Chondrocyte (in vitro differentiated cells): ENCODE data around the gene XXYLT1. TPM values are rescaled to one million over a fixed set of nuclear protein-coding genes. Genes with fewer than 3 reads are reported as not detected.

Source experiments
- DNase-seq: peaks from one replicate; pipeline ENCODE4 v3.0.0; 2021; ENCODE audit warnings: mixed read lengths, low spot score
- H3K27ac Mint-ChIP-seq: one replicate; pipeline ENCODE4 v1.8.0; 2021; ENCODE audit warnings: mild to moderate bottlenecking, moderate library complexity, mixed read lengths; ENCODE audit not compliant: unreplicated experiment
- H3K27me3 Mint-ChIP-seq: 2 replicates; pipeline ENCODE4 v1.8.0; 2021; ENCODE audit warnings: low read depth, mixed read lengths
- H3K36me3 Mint-ChIP-seq: 2 replicates; pipeline ENCODE4 v1.8.0; 2021; ENCODE audit warnings: low read depth, mixed read lengths
- H3K4me1 Mint-ChIP-seq: 2 replicates; pipeline ENCODE4 v1.8.0; 2021; ENCODE audit warnings: low read depth, mild to moderate bottlenecking, mixed read lengths
- H3K4me3 Mint-ChIP-seq: one replicate; pipeline ENCODE4 v1.8.0; 2021; ENCODE audit warnings: mild to moderate bottlenecking, moderate library complexity, mixed read lengths; ENCODE audit not compliant: unreplicated experiment
- H3K9me3 Mint-ChIP-seq: 2 replicates; pipeline ENCODE4 v1.8.0; 2021; ENCODE audit warnings: low read depth, mixed read lengths
- CTCF ChIP-seq: fragments of 200-600 bp; sonication (generic); IDR thresholded peaks from 2 replicates; pipeline ENCODE4 v1.5.0; 2021; ENCODE audit warnings: antibody characterized with exemption, mild to moderate bottlenecking, moderate library complexity
- total RNA-seq: library from RNA; stranded (reverse); gene quantifications from 3 replicates; pipeline ENCODE4 v1.2.1, GENCODE V29; 2021

The XXYLT1 gene
- total RNA-seq, 1 donor from 2014 or later = 32.7 TPM

- Mint-ChIP-seq H3K27ac (no peak overlapping the region), H3K9me3 (peaks cover 6% of the 10 kb centered on the region), H3K36me3 (no peaks in the 10 kb centered on the region), H3K4me1 (peaks cover 23% of the 10 kb centered on the region), H3K27me3 (no peaks in the 10 kb centered on the region), H3K4me3 (no peak overlapping the region)
- no peak for TF ChIP-seq CTCF
- no peak for DNase-seq
These were observed 238.0 kb downstream of the XXYLT1 start for GRCh38 chr3:195032955-195033354.

- Mint-ChIP-seq H3K27me3 (no peaks in the 10 kb centered on the region), H3K36me3 (no peaks in the 10 kb centered on the region), H3K4me1 (peaks cover 23% of the 10 kb centered on the region), H3K9me3 (no peaks in the 10 kb centered on the region), H3K4me3 (no peak overlapping the region), H3K27ac (no peak overlapping the region)
- no peak for TF ChIP-seq CTCF
- no peak for DNase-seq
These were observed 238.7 kb downstream of the XXYLT1 start for GRCh38 chr3:195032106-195032759.

GRCh38 chr3:195031574-195032003, 239.4 kb downstream of the XXYLT1 start:
- no peak for DNase-seq
- Mint-ChIP-seq H3K27ac (no peak overlapping the region), H3K27me3 (no peaks in the 10 kb centered on the region), H3K4me1 (peaks cover 23% of the 10 kb centered on the region), H3K9me3 (no peaks in the 10 kb centered on the region), H3K4me3 (no peak overlapping the region), H3K36me3 (no peaks in the 10 kb centered on the region)
- TF ChIP-seq CTCF = no peak

DNA sequence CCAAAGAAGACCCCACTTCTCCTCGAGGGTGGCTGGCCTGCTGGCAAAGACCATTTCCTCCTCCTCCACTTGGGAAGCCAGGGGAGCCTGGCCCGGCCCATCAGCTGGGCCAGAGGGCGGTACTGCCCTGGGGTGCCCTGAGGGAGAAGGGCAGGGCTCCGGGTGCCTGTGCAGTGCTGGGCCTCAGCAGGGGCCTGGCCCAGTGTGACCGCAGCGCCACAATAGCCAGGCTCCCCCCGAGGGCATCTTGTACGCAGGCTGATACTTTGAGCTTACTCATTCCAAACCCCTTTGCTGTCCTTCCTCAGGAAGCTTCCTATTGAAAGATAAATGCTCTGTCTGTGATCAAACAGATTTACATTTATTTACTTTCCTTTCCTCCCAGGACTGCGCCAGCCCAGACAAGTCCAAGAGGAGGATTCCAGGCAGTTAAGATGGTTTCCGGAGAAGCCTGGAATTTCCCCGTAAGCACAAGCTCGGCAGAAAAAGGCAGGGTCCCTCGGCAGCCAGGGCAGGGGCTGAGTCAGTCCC, 240.1 kb downstream of the XXYLT1 start:
- TF ChIP-seq CTCF = no peak
- Mint-ChIP-seq H3K27me3 (no peaks in the 10 kb centered on the region), H3K27ac (peak overlapping the region; percentile 34), H3K4me1 (peaks cover 23% of the 10 kb centered on the region), H3K36me3 (no peaks in the 10 kb centered on the region), H3K4me3 (no peak overlapping the region), H3K9me3 (no peaks in the 10 kb centered on the region)
- no peak for DNase-seq

GRCh38 chr3:195028877-195029606, 241.9 kb downstream of the XXYLT1 start:
- no peak overlapping the region for H3K27ac Mint-ChIP-seq
- H3K36me3 Mint-ChIP-seq = peaks cover 1% of the 10 kb centered on the region
- H3K4me3 Mint-ChIP-seq = no peak overlapping the region
- H3K4me1 Mint-ChIP-seq = peaks cover 23% of the 10 kb centered on the region
- no peaks in the 10 kb centered on the region for H3K27me3 Mint-ChIP-seq
- DNase-seq = no peak
- no peak for TF ChIP-seq CTCF
- H3K9me3 Mint-ChIP-seq = peaks cover 2% of the 10 kb centered on the region
